T-cell (primary cell): Measurements from ENCODE around the gene YIF1B. TPM values are rescaled to one million over a fixed set of nuclear protein-coding genes. Genes with fewer than 3 reads are reported as not detected.

ENCODE experiments used
- ATAC-seq, 4 experiments: fragments of 200-7000 bp in 3 of 4; fragments of 150-1000 bp in 1 of 4; cut with Tn5 transposase; replicated peaks in 1 of 4; 1 replicate in 3 of 4; 2 replicates in 1 of 4; pipeline ENCODE4 v1.10.0; 2021; ENCODE audit warnings: moderate library complexity in 3 of 4, mild to moderate bottlenecking in 2 of 4, moderate number of reproducible peaks in 1 of 4
- CTCF ChIA-PET, 2 donors: fragments of 300-600 bp; sonication (Branson Sonifier 250); formaldehyde crosslinking; loops; one replicate each; lab custom pipeline; 2022; ENCODE audit warnings: antibody characterized with exemption in 2 of 2; lab: Charles Lee
- POLR2A ChIA-PET, 2 donors: fragments of 300-600 bp; sonication (Branson Sonifier 250); formaldehyde crosslinking; loops; one replicate each; lab custom pipeline; 2022; ENCODE audit warnings: antibody characterized with exemption in 2 of 2; lab: Charles Lee
- DNase-seq, 35 experiments: peaks; one replicate each; pipeline versions ENCODE4 v3.0.0 to v3.0.0-alpha.2; 2013 to 2023
- H3K27ac ChIP-seq: one replicate; pipeline ENCODE4 v1.5.1; 2013; ENCODE audit warnings: low read length
- H3K27me3 ChIP-seq, 2 experiments: replicated peaks in 1 of 2; 1 replicate in 1 of 2; 2 replicates in 1 of 2; pipeline versions ENCODE4 v1.6.1 to v1.7.0; 2013; ENCODE audit warnings: low read length in 1 of 2, mixed read lengths in 1 of 2; ENCODE audit not compliant: control insufficient read depth in 2 of 2, insufficient read depth in 2 of 2; ENCODE audit errors: extremely low read depth in 1 of 2
- H3K36me3 ChIP-seq, 2 donors: 1 replicate in 1 of 2; 2 replicates in 1 of 2; pipeline versions ENCODE4 v1.6.1 to v1.7.0; 2013; ENCODE audit warnings: low read length in 1 of 2; ENCODE audit not compliant: control insufficient read depth in 2 of 2, insufficient read depth in 1 of 2; ENCODE audit errors: extremely low read depth in 1 of 2
- H3K4me1 ChIP-seq, 2 experiments: 1 replicate in 1 of 2; 2 replicates in 1 of 2; pipeline versions ENCODE4 v1.6.1 to v1.7.0; 2013; ENCODE audit warnings: low read length in 2 of 2, mixed read lengths in 1 of 2; ENCODE audit not compliant: insufficient read depth in 2 of 2, control insufficient read depth in 1 of 2; ENCODE audit errors: extremely low read depth in 1 of 2
- H3K4me3 ChIP-seq, 2 donors: 1 replicate in 1 of 2; 2 replicates in 1 of 2; pipeline versions ENCODE4 v1.5.1 to v1.7.0; 2013; ENCODE audit warnings: mild to moderate bottlenecking in 2 of 2, low read length in 1 of 2, moderate library complexity in 1 of 2; ENCODE audit not compliant: control insufficient read depth in 1 of 2; ENCODE audit errors: extremely low read depth in 1 of 2
- H3K9me3 ChIP-seq: 2 replicates; pipeline ENCODE4 v1.7.0; 2013
- H3K27ac Mint-ChIP-seq, 2 donors: one replicate each; pipeline ENCODE4 v1.8.0; 2020 to 2021; ENCODE audit warnings: mild to moderate bottlenecking in 2 of 2, mixed read lengths in 2 of 2
- H3K27me3 Mint-ChIP-seq, 2 donors: one replicate each; pipeline ENCODE4 v1.8.0; 2021 to 2022; ENCODE audit warnings: mixed read lengths in 2 of 2
- H3K36me3 Mint-ChIP-seq: one replicate; pipeline ENCODE4 v1.8.0; 2021; ENCODE audit warnings: mixed read lengths
- H3K4me1 Mint-ChIP-seq, 3 donors: one replicate each; pipeline ENCODE4 v1.8.0; 2020 to 2022; ENCODE audit warnings: mixed read lengths in 3 of 3, mild to moderate bottlenecking in 1 of 3
- H3K4me3 Mint-ChIP-seq, 3 donors: one replicate each; pipeline ENCODE4 v1.8.0; 2020 to 2022; ENCODE audit warnings: mild to moderate bottlenecking in 3 of 3, mixed read lengths in 3 of 3, moderate library complexity in 3 of 3
- H3K9me3 Mint-ChIP-seq, 3 donors: one replicate each; pipeline ENCODE4 v1.8.0; 2020 to 2022; ENCODE audit warnings: mixed read lengths in 3 of 3
- WGBS: methylation state at CpG from one replicate; pipeline ENCODE4 v1.1.5; 2013; ENCODE audit warnings: missing lambda C conversion rate; ENCODE audit not compliant: insufficient coverage; 5-methylcytosine and 5-hydroxymethylcytosine counted together
- total RNA-seq, 35 experiments: library from RNA in 6 of 35; stranded (reverse) in 6 of 35; fragments of 120-200 nt in 1 of 35; gene quantifications; one replicate each; pipeline versions ENCODE4 v1.2.1 to v1.2.4 and lab custom pipeline; 2013 to 2026

YIF1B gene
- total RNA-seq, 5 donors from 2014 or later (not counting 1 experiment from before 2014, with no cell fraction given), result 28.1 to 39.1 (median 34.1) TPM

GRCh38 chr19:38360351-38360750, 44.6 kb upstream of the YIF1B start:
- Mint-ChIP-seq H3K9me3 (no peaks in the 10 kb centered on the region), H3K27me3 (peaks cover 7 to 13% of the 10 kb centered on the region in 2 donors), H3K27ac (no peak overlapping the region), H3K4me3 (peak overlapping the region in 2 of 3 donors; percentile 80 to 82), H3K4me1 (peaks cover 7 to 17% (median 14%) of the 10 kb centered on the region in 3 donors), H3K36me3 (no peaks in the 10 kb centered on the region)
- no peak for ATAC-seq
- 89% methylated on average over 7 of the region's 9 CpGs for WGBS
- Histone ChIP-seq H3K9me3 (no peaks in the 10 kb centered on the region), H3K27ac (no peak overlapping the region), H3K4me3 (no peak overlapping the region), H3K4me1 (peaks cover 6 to 23% of the 10 kb centered on the region in 2 experiments), H3K27me3 (peaks cover 0 to 52% of the 10 kb centered on the region in 2 experiments), H3K36me3 (no peaks in the 10 kb centered on the region)
- ChIA-PET POLR2A (no interaction called here), CTCF (no interaction called here)
- DNase-seq, result peak in 1 of 35 experiments; percentile 11

GRCh38 chr19:38359242-38360021, 43.7 kb upstream of the YIF1B start:
- Histone ChIP-seq H3K9me3 (no peaks in the 10 kb centered on the region), H3K4me3 (no peak overlapping the region), H3K27me3 (peaks cover 0 to 46% of the 10 kb centered on the region in 2 experiments), H3K36me3 (no peaks in the 10 kb centered on the region), H3K27ac (no peak overlapping the region), H3K4me1 (peaks cover 6 to 23% of the 10 kb centered on the region in 2 experiments)
- Mint-ChIP-seq H3K36me3 (no peaks in the 10 kb centered on the region), H3K4me3 (peak overlapping the region in 2 of 3 donors; percentile 41 to 80), H3K9me3 (no peaks in the 10 kb centered on the region), H3K27me3 (peaks cover 7 to 13% of the 10 kb centered on the region in 2 donors), H3K27ac (no peak overlapping the region), H3K4me1 (peaks cover 7 to 17% (median 14%) of the 10 kb centered on the region in 3 donors)
- 75% methylated on average over 6 of the region's 18 CpGs for WGBS
- no peak for DNase-seq
- ATAC-seq, result no peak
- ChIA-PET CTCF (no interaction called here), POLR2A (interaction anchor here in 1 of 2 donors (0.5 to 0.7 kb wide), 2 partner anchors 12 to 275 kb away, joined by 3 to 5 read pairs; no protein-coding TSS in a partner anchor)

GRCh38 chr19:38358071-38358470, 42.3 kb upstream of the YIF1B start:
- no peaks in the 10 kb centered on the region for H3K36me3 Mint-ChIP-seq
- peaks cover 7 to 16% (median 14%) of the 10 kb centered on the region in 3 donors for H3K4me1 Mint-ChIP-seq
- Histone ChIP-seq H3K4me3 (no peak overlapping the region), H3K27me3 (peaks cover 0 to 46% of the 10 kb centered on the region in 2 experiments), H3K4me1 (peaks cover 6 to 20% of the 10 kb centered on the region in 2 experiments), H3K27ac (no peak overlapping the region), H3K9me3 (no peaks in the 10 kb centered on the region), H3K36me3 (no peaks in the 10 kb centered on the region)
- H3K4me3 Mint-ChIP-seq, result no peak overlapping the region
- H3K9me3 Mint-ChIP-seq, result no peaks in the 10 kb centered on the region
- ChIA-PET CTCF (no interaction called here), POLR2A (no interaction called here)
- H3K27me3 Mint-ChIP-seq, result peaks cover 7 to 13% of the 10 kb centered on the region in 2 donors
- DNase-seq, result no peak
- H3K27ac Mint-ChIP-seq, result no peak overlapping the region
- 63% methylated on average over 3 of the region's 5 CpGs for WGBS
- ATAC-seq, result no peak

GRCh38 chr19:38355728-38356725, 40.3 kb upstream of the YIF1B start:
- no peak overlapping the region for H3K4me3 Mint-ChIP-seq
- DNase-seq, result no peak
- no peaks in the 10 kb centered on the region for H3K36me3 Mint-ChIP-seq
- 85% methylated on average over 10 of the region's 16 CpGs for WGBS
- Histone ChIP-seq H3K4me3 (no peak overlapping the region), H3K9me3 (no peaks in the 10 kb centered on the region), H3K27me3 (peaks cover 0 to 28% of the 10 kb centered on the region in 2 experiments), H3K27ac (no peak overlapping the region), H3K36me3 (no peaks in the 10 kb centered on the region), H3K4me1 (peaks cover 0 to under 1% of the 10 kb centered on the region in 2 experiments)
- H3K27ac Mint-ChIP-seq, result no peak overlapping the region
- H3K27me3 Mint-ChIP-seq, result peaks cover 5 to 10% of the 10 kb centered on the region in 2 donors
- peaks cover under 1 to 6% (median 4%) of the 10 kb centered on the region in 3 donors for H3K4me1 Mint-ChIP-seq
- no peaks in the 10 kb centered on the region for H3K9me3 Mint-ChIP-seq
- ATAC-seq, result no peak
- ChIA-PET POLR2A (no interaction called here), CTCF (no interaction called here)

GRCh38 chr19:38352611-38353010, 36.9 kb upstream of the YIF1B start:
- H3K27me3 Mint-ChIP-seq, result no peaks in the 10 kb centered on the region
- ChIA-PET POLR2A (no interaction called here), CTCF (no interaction called here)
- no peak overlapping the region for H3K4me3 Mint-ChIP-seq
- peaks cover 0 to 9% of the 10 kb centered on the region in 2 experiments for H3K27me3 ChIP-seq
- no peaks in the 10 kb centered on the region for H3K9me3 ChIP-seq
- DNase-seq, result no peak
- no peak overlapping the region for H3K4me3 ChIP-seq
- no peak overlapping the region for H3K27ac Mint-ChIP-seq
- no peaks in the 10 kb centered on the region for H3K4me1 Mint-ChIP-seq
- no peak overlapping the region for H3K27ac ChIP-seq
- no peaks in the 10 kb centered on the region for H3K4me1 ChIP-seq
- no peaks in the 10 kb centered on the region for H3K36me3 Mint-ChIP-seq
- no peaks in the 10 kb centered on the region for H3K36me3 ChIP-seq
- H3K9me3 Mint-ChIP-seq, result no peaks in the 10 kb centered on the region
- 96% methylated on average over 3 of the region's 8 CpGs for WGBS
- ATAC-seq, result no peak

- POLR2A ChIA-PET, result no interaction called here
These were observed 36.2 kb upstream of the YIF1B start for GRCh38 chr19:38351865-38352395.

More at GRCh38 chr19:38351865-38352395, 36.2 kb upstream of the YIF1B start:
- Mint-ChIP-seq H3K4me1 (no peaks in the 10 kb centered on the region), H3K9me3 (no peaks in the 10 kb centered on the region), H3K4me3 (no peak overlapping the region), H3K27ac (no peak overlapping the region), H3K27me3 (no peaks in the 10 kb centered on the region), H3K36me3 (no peaks in the 10 kb centered on the region)
- ATAC-seq, result no peak
- DNase-seq, result no peak
- WGBS, result 72% methylated on average over 7 of the region's 9 CpGs
- no peaks in the 10 kb centered on the region for H3K36me3 ChIP-seq
- H3K9me3 ChIP-seq, result no peaks in the 10 kb centered on the region
- H3K27ac ChIP-seq, result no peak overlapping the region
- H3K4me3 ChIP-seq, result no peak overlapping the region
- CTCF ChIA-PET, result no interaction called here
- peaks cover 0 to 8% of the 10 kb centered on the region in 2 experiments for H3K27me3 ChIP-seq
- no peaks in the 10 kb centered on the region for H3K4me1 ChIP-seq
